Measurements from ENCODE around the gene SRP19.
"Not testable (repeated sequence)": the region's sequence is repeated elsewhere in the genome, so short reads cannot be mapped to it uniquely, and the experiment has no call there.

The SRP19 gene

DNA sequence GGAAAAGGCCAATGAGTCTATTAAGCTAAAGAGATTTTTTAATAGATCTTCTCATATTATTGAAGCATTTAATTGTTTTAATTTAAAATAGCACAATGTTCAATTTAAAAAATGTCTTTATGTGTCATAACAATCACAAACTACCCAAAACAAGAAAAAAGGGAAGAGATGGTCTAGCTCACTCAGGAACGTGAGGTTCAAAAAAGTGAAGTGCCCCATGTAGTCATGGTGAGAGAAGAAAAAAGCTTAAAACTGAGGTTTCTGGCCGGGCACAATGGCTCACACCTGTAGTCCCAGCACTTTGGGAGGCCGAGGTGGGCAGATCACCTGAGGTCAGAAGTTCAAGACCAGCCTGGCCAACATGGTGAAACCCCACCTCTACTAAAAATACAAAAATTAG, 43.9 kb downstream of the SRP19 start:
- not testable (repeated sequence) for H3K4me1 ChIP-seq (ENCODE audit: control insufficient read depth in 2 of 2, insufficient read depth in 1 of 2, low read depth in 1 of 2, low read length in 2 of 2); H3K18ac ChIP-seq (ENCODE audit: low read length); H3K14ac ChIP-seq (ENCODE audit: low read length); H3K4me2 ChIP-seq (ENCODE audit: insufficient read depth, low read length, poor library complexity, severe bottlenecking); H3K23ac ChIP-seq (ENCODE audit: low read depth, low read length, poor library complexity); H3K27me3 ChIP-seq (ENCODE audit: control insufficient read depth in 3 of 3, insufficient read depth in 3 of 3, low read depth in 1 of 3, low read length in 3 of 3); H4K91ac ChIP-seq (ENCODE audit: low read depth, low read length, poor library complexity); H3K27ac ChIP-seq (replicated peaks; ENCODE audit: low read length); H2BK5ac ChIP-seq (ENCODE audit: low read length); H3K9ac ChIP-seq (ENCODE audit: low read depth, low read length, poor library complexity); H3K4me3 ChIP-seq (ENCODE audit: low read length in 2 of 2); DNase-seq (ENCODE audit: low spot score); H3K79me1 ChIP-seq (ENCODE audit: low read depth, low read length); H4K8ac ChIP-seq (ENCODE audit: low read depth, low read length); H3K9me3 ChIP-seq (replicated peaks in 1 of 2; ENCODE audit: control insufficient read depth in 2 of 2, insufficient read depth in 1 of 2, low read depth in 1 of 2, low read length in 2 of 2); H2AFZ ChIP-seq (ENCODE audit: low read length); H2BK15ac ChIP-seq (ENCODE audit: low read length); H2BK120ac ChIP-seq (ENCODE audit: low read depth, low read length); H2AK5ac ChIP-seq (ENCODE audit: low read depth, low read length); H2BK12ac ChIP-seq (ENCODE audit: low read length); H3K4ac ChIP-seq (ENCODE audit: low read length)
- WGBS, 2 donors (ENCODE audit: extremely low coverage in 2 of 2, insufficient read length in 2 of 2, insufficient replicate concordance in 1 of 2), result no CpG with 5 or more reads among the region's 3 CpGs
- H3K36me3 ChIP-seq (replicated peaks in 1 of 2; ENCODE audit: control insufficient read depth in 2 of 2, insufficient read depth in 2 of 2, low read length in 2 of 2), result peaks cover 4 to 60% of the 10 kb centered on the region in 2 donors

GRCh38 chr5:112906637-112907036, 45.5 kb downstream of the SRP19 start:
- DNase-seq (ENCODE audit: low spot score), result no peak
- H4K8ac ChIP-seq (ENCODE audit: low read depth, low read length), result no peak overlapping the region

GRCh38 chr5:112907166-112907631, 46.1 kb downstream of the SRP19 start:
- H2AK5ac ChIP-seq (ENCODE audit: low read depth, low read length), result no peak overlapping the region
- no peak overlapping the region for H4K91ac ChIP-seq (ENCODE audit: low read depth, low read length, poor library complexity)
- no peak overlapping the region for H3K14ac ChIP-seq (ENCODE audit: low read length)
- no peak overlapping the region for H2AFZ ChIP-seq (ENCODE audit: low read length)
- no peak overlapping the region for H3K27ac ChIP-seq (replicated peaks; ENCODE audit: low read length)
- no peak overlapping the region for H3K18ac ChIP-seq (ENCODE audit: low read length)
- no peak overlapping the region for H3K9ac ChIP-seq (ENCODE audit: low read depth, low read length, poor library complexity)
- H3K9me3 ChIP-seq (replicated peaks in 1 of 2; ENCODE audit: control insufficient read depth in 2 of 2, insufficient read depth in 1 of 2, low read depth in 1 of 2, low read length in 2 of 2), result no peaks in the 10 kb centered on the region
- H2BK12ac ChIP-seq (ENCODE audit: low read length), result no peak overlapping the region
- no peak overlapping the region for H4K8ac ChIP-seq (ENCODE audit: low read depth, low read length)
- no peak overlapping the region for H3K4me3 ChIP-seq (ENCODE audit: low read length in 2 of 2)
- no peak overlapping the region for H3K4ac ChIP-seq (ENCODE audit: low read length)
- DNase-seq (ENCODE audit: low spot score), result no peak
- WGBS, 2 donors (ENCODE audit: extremely low coverage in 2 of 2, insufficient read length in 2 of 2, insufficient replicate concordance in 1 of 2), result no CpG with 5 or more reads among the region's 4 CpGs
- peaks cover 2 to 48% of the 10 kb centered on the region in 2 donors for H3K36me3 ChIP-seq (replicated peaks in 1 of 2; ENCODE audit: control insufficient read depth in 2 of 2, insufficient read depth in 2 of 2, low read length in 2 of 2)
- no peak overlapping the region for H2BK5ac ChIP-seq (ENCODE audit: low read length)
- H2BK120ac ChIP-seq (ENCODE audit: low read depth, low read length), result no peak overlapping the region
- H3K27me3 ChIP-seq (ENCODE audit: control insufficient read depth in 3 of 3, insufficient read depth in 3 of 3, low read depth in 1 of 3, low read length in 3 of 3), result no peaks in the 10 kb centered on the region
- no peak overlapping the region for H2BK15ac ChIP-seq (ENCODE audit: low read length)
- no peaks in the 10 kb centered on the region for H3K79me1 ChIP-seq (ENCODE audit: low read depth, low read length)
- no peak overlapping the region for H3K23ac ChIP-seq (ENCODE audit: low read depth, low read length, poor library complexity)
- no peaks in the 10 kb centered on the region for H3K4me1 ChIP-seq (ENCODE audit: control insufficient read depth in 2 of 2, insufficient read depth in 1 of 2, low read depth in 1 of 2, low read length in 2 of 2)
- no peak overlapping the region for H3K4me2 ChIP-seq (ENCODE audit: insufficient read depth, low read length, poor library complexity, severe bottlenecking)

More at GRCh38 chr5:112906637-112907036, 45.5 kb downstream of the SRP19 start:
- no CpG with 5 or more reads among the region's 3 CpGs for WGBS, 2 donors (ENCODE audit: extremely low coverage in 2 of 2, insufficient read length in 2 of 2, insufficient replicate concordance in 1 of 2)
- Histone ChIP-seq H2AK5ac (ENCODE audit: low read depth, low read length) (no peak overlapping the region), H3K4me3 (ENCODE audit: low read length in 2 of 2) (no peak overlapping the region), H3K4me2 (ENCODE audit: insufficient read depth, low read length, poor library complexity, severe bottlenecking) (no peak overlapping the region), H4K91ac (ENCODE audit: low read depth, low read length, poor library complexity) (no peak overlapping the region), H2BK15ac (ENCODE audit: low read length) (no peak overlapping the region), H3K4me1 (ENCODE audit: control insufficient read depth in 2 of 2, insufficient read depth in 1 of 2, low read depth in 1 of 2, low read length in 2 of 2) (no peaks in the 10 kb centered on the region), H2BK120ac (ENCODE audit: low read depth, low read length) (no peak overlapping the region), H2AFZ (ENCODE audit: low read length) (no peak overlapping the region), H3K4ac (ENCODE audit: low read length) (no peak overlapping the region), H3K23ac (ENCODE audit: low read depth, low read length, poor library complexity) (no peak overlapping the region), H2BK5ac (ENCODE audit: low read length) (no peak overlapping the region), H2BK12ac (ENCODE audit: low read length) (no peak overlapping the region), H3K79me1 (ENCODE audit: low read depth, low read length) (no peaks in the 10 kb centered on the region), H3K14ac (ENCODE audit: low read length) (no peak overlapping the region), H3K9ac (ENCODE audit: low read depth, low read length, poor library complexity) (no peak overlapping the region), H3K18ac (ENCODE audit: low read length) (no peak overlapping the region), H3K27ac (replicated peaks; ENCODE audit: low read length) (no peak overlapping the region), H3K36me3 (replicated peaks in 1 of 2; ENCODE audit: control insufficient read depth in 2 of 2, insufficient read depth in 2 of 2, low read length in 2 of 2) (peaks cover 2 to 53% of the 10 kb centered on the region in 2 donors), H3K27me3 (ENCODE audit: control insufficient read depth in 3 of 3, insufficient read depth in 3 of 3, low read depth in 1 of 3, low read length in 3 of 3) (no peaks in the 10 kb centered on the region), H3K9me3 (replicated peaks in 1 of 2; ENCODE audit: control insufficient read depth in 2 of 2, insufficient read depth in 1 of 2, low read depth in 1 of 2, low read length in 2 of 2) (no peaks in the 10 kb centered on the region)

DNA sequence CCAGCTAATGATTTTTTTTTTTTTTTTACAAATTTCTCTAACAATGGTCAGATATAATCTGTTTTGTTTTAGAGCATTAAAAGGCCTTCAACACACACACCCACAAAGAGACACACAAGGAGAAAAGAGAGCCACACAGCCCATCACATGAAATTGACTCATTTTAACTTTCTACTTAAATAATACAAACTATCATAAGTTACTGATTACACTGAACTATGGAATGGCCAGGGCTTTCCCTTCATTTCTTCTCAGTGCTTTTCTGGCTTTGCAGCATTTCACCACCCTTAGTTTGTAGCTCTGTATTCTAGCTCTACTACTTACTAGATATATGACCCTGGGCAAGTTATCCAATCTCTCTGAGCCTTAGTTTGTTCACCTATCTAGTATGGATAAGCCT, 47.8 kb downstream of the SRP19 start:
- Histone ChIP-seq H3K9ac (ENCODE audit: low read depth, low read length, poor library complexity) (no peak overlapping the region), H3K79me1 (ENCODE audit: low read depth, low read length) (no peaks in the 10 kb centered on the region), H4K91ac (ENCODE audit: low read depth, low read length, poor library complexity) (no peak overlapping the region), H3K4me3 (ENCODE audit: low read length in 2 of 2) (no peak overlapping the region), H3K4me2 (ENCODE audit: insufficient read depth, low read length, poor library complexity, severe bottlenecking) (no peak overlapping the region), H3K23ac (ENCODE audit: low read depth, low read length, poor library complexity) (no peak overlapping the region), H3K36me3 (replicated peaks in 1 of 2; ENCODE audit: control insufficient read depth in 2 of 2, insufficient read depth in 2 of 2, low read length in 2 of 2) (peaks cover 2 to 53% of the 10 kb centered on the region in 2 donors), H3K4ac (ENCODE audit: low read length) (no peak overlapping the region), H2BK15ac (ENCODE audit: low read length) (no peak overlapping the region), H3K9me3 (replicated peaks in 1 of 2; ENCODE audit: control insufficient read depth in 2 of 2, insufficient read depth in 1 of 2, low read depth in 1 of 2, low read length in 2 of 2) (no peaks in the 10 kb centered on the region), H3K27me3 (ENCODE audit: control insufficient read depth in 3 of 3, insufficient read depth in 3 of 3, low read depth in 1 of 3, low read length in 3 of 3) (no peaks in the 10 kb centered on the region), H2BK5ac (ENCODE audit: low read length) (no peak overlapping the region), H3K14ac (ENCODE audit: low read length) (no peak overlapping the region), H4K8ac (ENCODE audit: low read depth, low read length) (no peak overlapping the region), H2BK12ac (ENCODE audit: low read length) (no peak overlapping the region), H3K4me1 (ENCODE audit: control insufficient read depth in 2 of 2, insufficient read depth in 1 of 2, low read depth in 1 of 2, low read length in 2 of 2) (no peaks in the 10 kb centered on the region), H2AK5ac (ENCODE audit: low read depth, low read length) (no peak overlapping the region), H3K27ac (replicated peaks; ENCODE audit: low read length) (no peak overlapping the region), H3K18ac (ENCODE audit: low read length) (no peak overlapping the region), H2AFZ (ENCODE audit: low read length) (no peak overlapping the region), H2BK120ac (ENCODE audit: low read depth, low read length) (no peak overlapping the region)
- DNase-seq (ENCODE audit: low spot score), result no peak
